Lower leg skin (tissue), 3 donors: ENCODE results near the gene C1QTNF5.

Source experiments
- CTCF ChIP-seq, 3 donors: fragments of 450-650 bp; IDR thresholded peaks; one replicate each; pipeline ENCODE4 v1.5.1; 2016; ENCODE audit warnings: antibody characterized with exemption in 3 of 3, mild to moderate bottlenecking in 3 of 3, moderate library complexity in 2 of 3
- POLR2A ChIP-seq, 2 donors: fragments of 450-650 bp; IDR thresholded peaks; one replicate each; pipeline ENCODE4 v1.6.1; 2016 to 2017; ENCODE audit warnings: antibody characterized with exemption in 2 of 2, mild to moderate bottlenecking in 1 of 2, moderate library complexity in 1 of 2

- TF ChIP-seq CTCF (IDR thresholded peaks at IDR 0.05), result no peak
- no peak for TF ChIP-seq POLR2A (IDR thresholded peaks at IDR 0.05)
These were observed 25.3 kb downstream of the C1QTNF5 start for GRCh38 chr11:119315131-119316015.
